Skeletal muscle satellite cell (primary cell): ENCODE results near the gene KRT27.

ENCODE experiments used
- H3K27me3 ChIP-seq: 2 replicates; pipeline ENCODE4 v1.7.0; 2013; ENCODE audit warnings: low read length; ENCODE audit not compliant: control insufficient read depth, insufficient read depth
- H3K36me3 ChIP-seq: 2 replicates; pipeline ENCODE4 v1.7.0; 2013; ENCODE audit warnings: mild to moderate bottlenecking, control low read depth, low read length; ENCODE audit not compliant: insufficient read depth
- H3K4me1 ChIP-seq: 2 replicates; pipeline ENCODE4 v1.7.0; 2013; ENCODE audit warnings: low read length; ENCODE audit not compliant: control insufficient read depth, insufficient read depth
- H3K4me2 ChIP-seq: 2 replicates; pipeline ENCODE4 v1.7.0; 2013; ENCODE audit warnings: mild to moderate bottlenecking, low read length
- H3K4me3 ChIP-seq: 2 replicates; pipeline ENCODE4 v1.7.0; 2013; ENCODE audit warnings: low read length
- H3K9ac ChIP-seq: 2 replicates; pipeline ENCODE4 v1.7.0; 2013; ENCODE audit warnings: mild to moderate bottlenecking, low read depth, low read length, moderate library complexity
- H3K9me3 ChIP-seq: replicated peaks from 2 replicates; pipeline ENCODE4 v1.7.0; 2013; ENCODE audit warnings: mild to moderate bottlenecking, control low read depth, low read length

The KRT27 gene

DNA sequence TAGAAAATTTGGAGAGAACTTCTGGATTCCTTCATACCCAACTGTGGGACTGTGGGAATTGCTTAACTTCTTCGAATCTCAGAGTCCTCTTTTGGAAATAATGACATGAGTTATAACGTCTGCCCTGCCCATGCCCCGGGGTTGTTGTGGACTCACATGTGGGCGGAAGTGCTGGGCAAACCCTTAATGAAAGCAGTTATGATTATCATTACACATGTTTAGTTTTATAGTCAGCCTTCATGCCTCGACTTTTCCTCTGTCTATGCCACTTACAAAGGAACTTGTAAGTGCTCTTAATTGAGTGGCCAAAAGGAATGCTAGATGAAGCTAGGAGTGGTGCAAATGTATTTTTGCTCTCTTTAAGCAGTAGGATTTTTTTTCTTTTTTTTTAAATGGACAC is 3.9 kb downstream of the KRT27 start:
- no peak overlapping the region for H3K4me3 ChIP-seq
- no peak overlapping the region for H3K4me2 ChIP-seq
- no peaks in the 10 kb centered on the region for H3K4me1 ChIP-seq
- no peak overlapping the region for H3K9ac ChIP-seq
- H3K27me3 ChIP-seq: peaks cover 74% of the 10 kb centered on the region
- no peaks in the 10 kb centered on the region for H3K36me3 ChIP-seq
- H3K9me3 ChIP-seq: no peaks in the 10 kb centered on the region

DNA sequence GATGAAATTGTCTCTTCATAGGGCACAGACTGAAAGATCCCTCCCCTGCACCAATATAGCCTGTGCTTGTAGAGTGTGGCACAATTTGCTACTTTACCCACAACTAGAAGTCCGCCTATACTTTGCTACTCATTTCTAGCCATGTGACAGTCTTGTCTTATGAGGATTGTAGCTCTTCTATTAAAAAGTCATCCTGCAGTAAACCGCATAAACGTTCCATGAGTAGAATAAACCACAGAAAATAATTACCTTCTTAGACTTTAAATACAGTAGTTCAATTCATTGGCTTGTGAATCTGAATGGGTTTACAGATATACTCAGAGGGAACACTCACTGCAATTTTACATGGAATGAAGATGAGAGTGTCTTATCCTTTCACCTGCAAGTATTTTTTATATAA is 4.4 kb downstream of the KRT27 start:
- no peak overlapping the region for H3K9ac ChIP-seq
- H3K4me1 ChIP-seq: no peaks in the 10 kb centered on the region
- H3K4me2 ChIP-seq: no peak overlapping the region
- no peak overlapping the region for H3K4me3 ChIP-seq
- peaks cover 74% of the 10 kb centered on the region for H3K27me3 ChIP-seq
- H3K36me3 ChIP-seq: no peaks in the 10 kb centered on the region
- H3K9me3 ChIP-seq: no peaks in the 10 kb centered on the region

DNA sequence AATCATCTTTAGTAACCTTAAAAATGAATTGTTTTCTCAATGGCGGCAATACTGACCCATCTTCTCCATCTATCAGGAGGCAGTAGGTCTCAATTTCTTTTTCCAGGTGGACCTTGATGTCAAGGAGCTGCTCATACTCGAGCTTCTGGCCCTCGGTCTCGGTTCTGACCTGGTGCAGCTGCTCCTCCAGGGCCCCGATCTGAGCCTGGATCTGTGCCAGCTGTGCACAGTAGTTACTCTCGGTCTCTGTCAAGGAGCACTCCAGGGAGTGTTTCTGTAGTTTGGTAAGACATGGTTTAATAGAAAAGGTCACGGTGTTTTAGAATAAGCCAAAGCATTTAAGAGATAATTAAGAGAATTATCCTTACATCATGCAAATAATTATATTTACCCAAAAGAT is 4.9 kb downstream of the KRT27 start:
- H3K27me3 ChIP-seq: peaks cover 74% of the 10 kb centered on the region
- no peaks in the 10 kb centered on the region for H3K36me3 ChIP-seq
- no peak overlapping the region for H3K4me2 ChIP-seq
- H3K4me3 ChIP-seq: no peak overlapping the region
- no peaks in the 10 kb centered on the region for H3K4me1 ChIP-seq
- H3K9me3 ChIP-seq: no peaks in the 10 kb centered on the region
- H3K9ac ChIP-seq: no peak overlapping the region

DNA sequence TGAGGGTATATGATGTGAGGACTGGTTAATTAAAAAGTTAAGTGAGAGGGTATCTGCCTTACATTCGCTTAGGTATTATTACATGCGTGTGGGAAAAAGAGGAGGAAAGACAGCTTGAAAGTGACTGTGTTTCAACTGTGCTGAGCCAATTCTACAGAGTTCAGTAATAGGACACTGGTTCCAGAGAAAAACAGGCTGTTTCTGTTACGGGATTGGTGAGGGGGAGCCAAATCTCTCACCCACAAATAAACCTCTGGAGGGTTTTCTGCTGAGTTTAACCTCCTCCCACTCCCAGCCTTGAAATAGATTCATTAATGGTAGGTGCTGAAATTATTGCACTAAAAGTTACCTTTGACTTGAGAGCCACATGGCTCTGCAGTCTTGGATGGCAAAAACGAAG is 6.4 kb downstream of the KRT27 start:
- Histone ChIP-seq H3K4me1 (no peaks in the 10 kb centered on the region), H3K36me3 (no peaks in the 10 kb centered on the region), H3K27me3 (peaks cover 77% of the 10 kb centered on the region), H3K4me2 (no peak overlapping the region), H3K9me3 (no peaks in the 10 kb centered on the region), H3K4me3 (no peak overlapping the region), H3K9ac (no peak overlapping the region)

DNA sequence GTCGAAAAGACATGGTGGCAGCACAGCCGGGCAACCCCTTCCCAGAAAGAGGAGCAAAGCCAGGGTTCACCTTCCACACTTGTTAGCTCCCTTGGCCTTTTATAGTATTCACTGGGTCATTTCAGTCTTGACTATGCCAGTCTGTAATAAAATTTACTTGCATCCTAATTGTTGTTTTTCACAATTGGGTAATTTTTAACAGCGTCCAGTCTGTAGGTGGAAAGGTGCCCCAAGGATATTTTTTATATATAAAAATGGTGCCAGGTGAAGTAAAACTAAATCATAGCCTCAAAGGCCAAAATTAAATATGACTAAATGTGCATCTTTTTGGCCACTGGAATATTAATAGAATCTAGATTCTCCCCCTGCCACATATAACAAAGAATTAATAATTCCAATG is 10.2 kb downstream of the KRT27 start, which contains the start of gene KRT26:
KRT26 (minus strand) TSS at position 101 of the 400 bp plus-strand sequence; CDS start at position 13, 88 bp downstream.
- no peak within 1 kb of the TSS for H3K4me3 ChIP-seq
- peaks cover 66% of the 10 kb centered on the region for H3K27me3 ChIP-seq
- no peak within 1 kb of the TSS for H3K4me2 ChIP-seq
- no peaks in the 10 kb centered on the region for H3K36me3 ChIP-seq
- no peaks in the 10 kb centered on the region for H3K9me3 ChIP-seq
- H3K4me1 ChIP-seq: no peaks in the 10 kb centered on the region
- H3K9ac ChIP-seq: no peak within 1 kb of the TSS

DNA sequence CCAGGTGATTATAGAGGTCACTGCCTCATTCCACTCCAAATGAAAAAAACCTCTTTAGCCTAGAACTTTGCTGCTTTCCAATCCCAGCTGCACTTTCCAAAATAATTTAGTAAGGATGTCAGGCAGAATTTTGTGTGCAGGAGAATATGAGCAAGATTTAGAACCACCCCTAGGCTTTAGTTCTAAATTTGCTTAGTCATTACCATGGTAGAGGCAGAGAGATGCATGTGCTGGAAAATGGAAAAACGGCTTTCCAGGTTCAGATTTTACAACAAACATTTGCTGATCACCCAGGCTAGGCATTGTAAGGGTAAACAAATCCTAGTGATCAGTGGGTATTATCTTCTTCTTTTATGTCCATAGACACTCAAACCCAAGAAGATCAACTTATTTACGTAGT is 16.7 kb downstream of the KRT27 start:
- H3K36me3 ChIP-seq: no peaks in the 10 kb centered on the region
- no peaks in the 10 kb centered on the region for H3K9me3 ChIP-seq
- H3K4me3 ChIP-seq: no peak overlapping the region
- peaks cover 30% of the 10 kb centered on the region for H3K27me3 ChIP-seq
- H3K9ac ChIP-seq: no peak overlapping the region
- H3K4me2 ChIP-seq: no peak overlapping the region
- no peaks in the 10 kb centered on the region for H3K4me1 ChIP-seq

DNA sequence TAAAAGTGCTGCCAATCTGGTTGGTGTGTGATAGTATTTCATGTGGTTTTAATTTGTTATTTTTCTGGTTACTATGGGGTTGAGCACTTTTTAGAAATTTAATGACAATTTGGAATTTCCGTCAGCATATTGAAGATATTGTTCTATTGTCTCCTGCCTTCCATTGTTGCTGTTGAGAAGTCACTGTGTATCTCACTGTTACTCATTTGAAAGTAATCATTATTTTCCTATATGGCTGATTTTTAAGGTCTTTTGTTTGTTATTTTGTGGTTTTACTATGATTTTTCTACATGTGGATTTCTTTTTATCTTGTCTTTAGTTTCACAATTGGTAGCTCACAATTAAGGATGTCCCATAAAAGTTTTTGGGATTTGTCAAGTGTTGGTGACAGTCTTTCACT is 18.6 kb downstream of the KRT27 start:
- H3K9ac ChIP-seq: no peak overlapping the region
- H3K4me3 ChIP-seq: no peak overlapping the region
- no peaks in the 10 kb centered on the region for H3K4me1 ChIP-seq
- no peaks in the 10 kb centered on the region for H3K36me3 ChIP-seq
- peaks cover 21% of the 10 kb centered on the region for H3K27me3 ChIP-seq
- no peak overlapping the region for H3K4me2 ChIP-seq
- peaks cover 5% of the 10 kb centered on the region for H3K9me3 ChIP-seq

DNA sequence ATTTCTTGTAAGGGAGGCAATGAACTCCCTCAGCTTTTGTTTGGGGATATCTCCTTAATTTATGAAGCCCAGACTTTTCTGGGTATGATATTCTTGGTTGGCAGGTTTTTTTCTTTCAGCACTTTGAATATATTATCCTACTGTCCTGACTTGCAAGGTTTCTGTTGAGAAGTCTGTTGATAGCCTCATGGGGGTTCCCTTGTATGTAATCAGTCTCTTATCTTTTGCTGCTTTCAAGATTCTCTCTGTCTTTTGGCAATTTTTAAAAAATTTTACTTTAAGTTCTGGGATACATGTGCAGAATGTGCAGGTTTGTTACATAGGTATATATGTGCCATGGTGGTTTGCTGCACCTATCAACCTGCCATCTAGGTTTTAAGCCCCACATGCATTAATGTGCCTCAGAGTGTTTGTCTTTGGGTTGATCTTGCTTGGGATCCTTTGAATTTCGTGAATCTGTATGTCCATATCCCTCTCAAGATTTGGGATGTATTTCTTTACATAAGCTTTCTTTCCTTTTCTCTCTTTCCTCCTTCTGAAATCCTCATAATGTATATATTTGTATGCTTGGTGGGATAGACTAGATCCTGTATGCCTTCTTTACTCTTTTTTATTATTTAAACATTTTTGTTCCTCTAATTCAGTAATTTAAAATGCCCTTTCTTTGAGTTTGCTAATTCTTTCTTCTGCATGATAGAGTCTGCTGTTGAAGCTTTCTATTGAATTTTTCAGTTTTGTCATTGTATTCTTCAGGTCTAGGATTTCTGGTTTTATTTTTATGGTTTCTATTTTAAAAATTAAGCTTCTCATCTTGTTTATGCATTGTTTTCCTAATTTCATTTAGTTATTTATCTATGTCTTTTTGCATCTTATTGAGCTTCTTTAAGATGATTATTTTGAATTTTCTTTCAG is 22.0 kb downstream of the KRT27 start:
- H3K4me2 ChIP-seq: no peak overlapping the region
- H3K9me3 ChIP-seq: peaks cover 5% of the 10 kb centered on the region
- no peaks in the 10 kb centered on the region for H3K36me3 ChIP-seq
- no peaks in the 10 kb centered on the region for H3K4me1 ChIP-seq
- no peak overlapping the region for H3K9ac ChIP-seq
- no peak overlapping the region for H3K4me3 ChIP-seq
- peaks cover 9% of the 10 kb centered on the region for H3K27me3 ChIP-seq

DNA sequence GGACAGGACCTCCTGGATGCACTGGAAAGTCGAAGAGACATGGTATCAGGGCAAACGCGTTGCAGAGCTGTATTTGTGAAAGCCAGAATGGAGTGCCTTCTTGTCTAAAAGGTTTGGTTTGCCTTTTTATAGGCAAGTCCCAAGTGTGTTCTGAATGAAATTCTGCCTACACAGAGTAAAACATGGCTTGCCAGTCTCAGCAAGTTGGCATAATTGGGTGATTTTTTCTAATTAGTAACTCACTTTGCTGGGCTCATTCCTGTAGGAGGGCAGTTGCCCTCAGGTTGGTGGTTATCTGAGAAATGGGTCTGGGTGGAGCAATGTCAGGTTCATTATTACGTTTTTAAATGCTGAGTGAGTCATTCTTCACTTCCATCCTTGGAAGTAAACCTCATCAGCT is 27.1 kb downstream of the KRT27 start, which contains the start of gene KRT25:
KRT25 (minus strand) TSS at position 101 of the 400 bp plus-strand sequence; CDS start at position 41, 60 bp downstream.
- Histone ChIP-seq H3K4me1 (no peaks in the 10 kb centered on the region), H3K4me2 (no peak within 1 kb of the TSS), H3K27me3 (peaks cover 27% of the 10 kb centered on the region), H3K36me3 (no peaks in the 10 kb centered on the region), H3K9ac (no peak within 1 kb of the TSS), H3K9me3 (peaks cover 5% of the 10 kb centered on the region), H3K4me3 (no peak within 1 kb of the TSS)

DNA sequence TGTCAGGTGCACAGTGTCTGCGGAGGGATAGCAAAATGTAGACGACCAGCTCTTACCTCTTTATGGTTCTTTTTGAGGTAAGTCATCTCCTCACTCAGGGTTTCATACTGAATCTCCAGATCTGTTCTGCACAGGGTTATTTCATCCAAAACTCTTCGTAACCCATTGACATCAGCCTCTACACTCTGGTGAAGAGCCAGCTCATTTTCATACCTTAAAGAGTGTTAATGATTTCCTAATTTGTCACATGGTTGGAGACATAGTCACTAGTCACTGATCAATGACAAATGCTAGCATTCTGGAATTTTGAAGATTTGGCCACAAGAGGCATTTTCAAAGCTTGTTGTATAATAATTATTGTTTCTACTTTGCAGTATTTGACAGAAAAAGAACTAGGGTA is 28.5 kb downstream of the KRT27 start:
- H3K4me1 ChIP-seq: no peaks in the 10 kb centered on the region
- no peak overlapping the region for H3K9ac ChIP-seq
- peaks cover 37% of the 10 kb centered on the region for H3K27me3 ChIP-seq
- H3K36me3 ChIP-seq: no peaks in the 10 kb centered on the region
- H3K4me3 ChIP-seq: no peak overlapping the region
- H3K4me2 ChIP-seq: no peak overlapping the region
- H3K9me3 ChIP-seq: no peaks in the 10 kb centered on the region

DNA sequence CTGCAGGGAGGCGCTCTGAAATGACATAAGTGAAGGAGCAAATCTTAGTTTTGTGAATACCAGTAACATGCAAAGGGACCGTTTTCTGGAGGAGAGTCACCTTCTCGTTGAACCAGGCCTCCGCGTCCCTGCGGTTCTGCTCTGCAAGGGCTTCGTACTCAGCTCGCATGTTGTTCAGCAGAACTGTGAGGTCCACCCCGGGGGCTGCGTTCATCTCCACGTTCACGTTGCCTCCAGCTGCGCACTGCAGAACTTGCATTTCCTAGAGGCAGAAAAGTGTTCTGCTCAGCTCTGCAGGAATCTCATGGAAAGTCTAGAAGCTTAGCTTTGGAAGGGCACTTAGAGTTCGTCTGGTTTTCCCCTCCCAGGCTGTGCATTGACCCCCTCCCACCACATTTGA is 31.3 kb downstream of the KRT27 start:
- H3K27me3 ChIP-seq: peaks cover 45% of the 10 kb centered on the region
- H3K9me3 ChIP-seq: no peaks in the 10 kb centered on the region
- no peak overlapping the region for H3K4me2 ChIP-seq
- no peaks in the 10 kb centered on the region for H3K4me1 ChIP-seq
- no peak overlapping the region for H3K9ac ChIP-seq
- no peak overlapping the region for H3K4me3 ChIP-seq
- H3K36me3 ChIP-seq: no peaks in the 10 kb centered on the region

DNA sequence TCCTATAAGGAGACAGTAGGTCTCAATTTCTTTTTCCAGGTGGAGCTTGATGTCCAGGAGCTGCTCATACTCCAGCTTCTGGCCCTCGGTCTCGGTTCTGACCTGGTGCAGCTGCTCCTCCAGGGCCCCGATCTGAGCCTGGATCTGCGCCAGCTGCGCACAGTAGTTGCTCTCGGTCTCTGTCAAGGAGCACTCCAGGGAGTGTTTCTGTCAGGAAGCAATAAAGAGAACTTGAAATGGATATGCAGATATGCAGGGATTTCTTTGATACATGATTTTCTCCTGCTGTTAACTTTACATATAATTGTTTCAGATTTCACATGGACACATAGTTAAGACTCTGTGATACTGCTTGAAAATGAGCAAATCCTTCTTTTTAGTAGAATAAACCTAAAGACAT is 32.0 kb downstream of the KRT27 start:
- H3K9me3 ChIP-seq: no peaks in the 10 kb centered on the region
- H3K4me2 ChIP-seq: no peak overlapping the region
- H3K9ac ChIP-seq: no peak overlapping the region
- peaks cover 42% of the 10 kb centered on the region for H3K27me3 ChIP-seq
- no peak overlapping the region for H3K4me3 ChIP-seq
- H3K36me3 ChIP-seq: no peaks in the 10 kb centered on the region
- no peaks in the 10 kb centered on the region for H3K4me1 ChIP-seq
